Activated CD8-positive, alpha-beta T cell treated with anti-CD3 and anti-CD28 coated beads, Interleukin-2, amount 10 ng/mL, durations not matched to agents 7 days and 5 days (primary cell): ENCODE measurements around the gene PAK5. TPM values are rescaled to one million over a fixed set of nuclear protein-coding genes. Genes with fewer than 3 reads are reported as not detected.

Experiments
- ATAC-seq: fragments of 150-1000 bp; cut with Tn5 transposase; one replicate; pipeline ENCODE4 v1.10.0; 2021; ENCODE audit warnings: moderate library complexity
- CTCF ChIA-PET: fragments of 350-600 bp; sonication (Branson Sonifier 250); formaldehyde crosslinking; loops from one replicate; lab custom pipeline; 2021; ENCODE audit warnings: antibody characterized with exemption; lab: Charles Lee
- POLR2A ChIA-PET: fragments of 350-600 bp; sonication (Branson Sonifier 250); formaldehyde crosslinking; loops from one replicate; lab custom pipeline; 2021; ENCODE audit warnings: antibody characterized with exemption; lab: Charles Lee
- DNase-seq: peaks from one replicate; pipeline ENCODE4 v3.0.0-alpha.2; 2020
- H3K27ac Mint-ChIP-seq: one replicate; pipeline ENCODE4 v1.8.0; 2021; ENCODE audit warnings: mild to moderate bottlenecking, mixed read lengths
- H3K27me3 Mint-ChIP-seq: one replicate; pipeline ENCODE4 v1.8.0; 2021; ENCODE audit warnings: low read depth, mixed read lengths
- H3K36me3 Mint-ChIP-seq: one replicate; pipeline ENCODE4 v1.8.0; 2021; ENCODE audit warnings: low read depth, mixed read lengths
- H3K4me1 Mint-ChIP-seq: one replicate; pipeline ENCODE4 v1.8.0; 2021; ENCODE audit warnings: low read depth, mixed read lengths
- H3K4me3 Mint-ChIP-seq: one replicate; pipeline ENCODE4 v1.8.0; 2021; ENCODE audit warnings: mild to moderate bottlenecking, mixed read lengths
- H3K9me3 Mint-ChIP-seq: one replicate; pipeline ENCODE4 v1.8.0; 2022; ENCODE audit warnings: mixed read lengths; ENCODE audit not compliant: insufficient read depth
- total RNA-seq, 2 experiments: library from RNA; stranded (reverse); gene quantifications; one replicate each; pipeline ENCODE4 v1.2.3, GENCODE V29; 2021

The PAK5 gene
- total RNA-seq, result not detected

GRCh38 chr20:9838378-9839295 is at the start of gene PAK5:
TSS of gene PAK5 (minus strand) at chr20:9839076. CDS start at chr20:9644328, 194,748 bp downstream.
- H3K36me3 Mint-ChIP-seq, result no peaks in the 10 kb centered on the region
- no peak within 1 kb of the TSS for H3K27ac Mint-ChIP-seq
- no peaks in the 10 kb centered on the region for H3K4me1 Mint-ChIP-seq
- H3K4me3 Mint-ChIP-seq, result no peak within 1 kb of the TSS
- ChIA-PET POLR2A (no interaction called here), CTCF (interaction anchor here (0.5 kb wide), 1 partner anchor 29 kb away, joined by 3 read pairs; no protein-coding TSS in a partner anchor)
- ATAC-seq (no peak), DNase-seq (no peak)
- no peaks in the 10 kb centered on the region for H3K9me3 Mint-ChIP-seq
- peaks cover 11% of the 10 kb centered on the region for H3K27me3 Mint-ChIP-seq

GRCh38 chr20:9887706-9888105 is 48.8 kb upstream of the PAK5 start:
- Mint-ChIP-seq H3K36me3 (peaks cover 5% of the 10 kb centered on the region), H3K4me3 (no peak overlapping the region), H3K27ac (no peak overlapping the region), H3K4me1 (peaks cover 2% of the 10 kb centered on the region), H3K27me3 (no peaks in the 10 kb centered on the region), H3K9me3 (peaks cover 13% of the 10 kb centered on the region)
- POLR2A ChIA-PET, result no interaction called here
- DNase-seq, result no peak
- CTCF ChIA-PET, result interaction anchor here (1.0 kb wide), 1 partner anchor 25 kb away, joined by 5 read pairs; no protein-coding TSS in a partner anchor
- no peak for ATAC-seq

GRCh38 chr20:9886227-9886626 is 47.4 kb upstream of the PAK5 start:
- ChIA-PET CTCF (no interaction called here), POLR2A (no interaction called here)
- H3K27ac Mint-ChIP-seq, result no peak overlapping the region
- peaks cover 13% of the 10 kb centered on the region for H3K9me3 Mint-ChIP-seq
- peaks cover 5% of the 10 kb centered on the region for H3K36me3 Mint-ChIP-seq
- H3K4me3 Mint-ChIP-seq, result no peak overlapping the region
- ATAC-seq (no peak), DNase-seq (no peak)
- H3K4me1 Mint-ChIP-seq, result peaks cover 2% of the 10 kb centered on the region
- no peaks in the 10 kb centered on the region for H3K27me3 Mint-ChIP-seq

- no peak overlapping the region for H3K27ac Mint-ChIP-seq
- peaks cover 2% of the 10 kb centered on the region for H3K4me1 Mint-ChIP-seq
- H3K27me3 Mint-ChIP-seq, result no peaks in the 10 kb centered on the region
- H3K36me3 Mint-ChIP-seq, result peaks cover 5% of the 10 kb centered on the region
- no peak overlapping the region for H3K4me3 Mint-ChIP-seq
- DNase-seq (no peak), ATAC-seq (no peak)
- ChIA-PET POLR2A (no interaction called here), CTCF (no interaction called here)
- peaks cover 8% of the 10 kb centered on the region for H3K9me3 Mint-ChIP-seq
Measured at GRCh38 chr20:9884666-9885065, 45.8 kb upstream of the PAK5 start.

- no peak for ATAC-seq
Measured at GRCh38 chr20:9884061-9884460, 45.2 kb upstream of the PAK5 start.

GRCh38 chr20:9877932-9878495 is 39.1 kb upstream of the PAK5 start:
- H3K27me3 Mint-ChIP-seq, result no peaks in the 10 kb centered on the region
- H3K27ac Mint-ChIP-seq, result no peak overlapping the region
- no peaks in the 10 kb centered on the region for H3K4me1 Mint-ChIP-seq
- H3K36me3 Mint-ChIP-seq, result no peaks in the 10 kb centered on the region
- no peak for DNase-seq
- ATAC-seq, result no peak
- H3K4me3 Mint-ChIP-seq, result no peak overlapping the region
- POLR2A ChIA-PET, result no interaction called here
- no peaks in the 10 kb centered on the region for H3K9me3 Mint-ChIP-seq
- CTCF ChIA-PET, result no interaction called here

More at GRCh38 chr20:9884061-9884460, 45.2 kb upstream of the PAK5 start:
- H3K4me3 Mint-ChIP-seq, result no peak overlapping the region
- CTCF ChIA-PET, result no interaction called here
- H3K27me3 Mint-ChIP-seq, result no peaks in the 10 kb centered on the region
- DNase-seq, result no peak
- H3K9me3 Mint-ChIP-seq, result peaks cover 2% of the 10 kb centered on the region
- H3K27ac Mint-ChIP-seq, result no peak overlapping the region
- POLR2A ChIA-PET, result no interaction called here
- H3K36me3 Mint-ChIP-seq, result peaks cover under 1% of the 10 kb centered on the region
- peaks cover under 1% of the 10 kb centered on the region for H3K4me1 Mint-ChIP-seq

- no peak overlapping the region for H3K4me3 Mint-ChIP-seq
- ATAC-seq (no peak), DNase-seq (no peak)
- H3K36me3 Mint-ChIP-seq, result no peaks in the 10 kb centered on the region
- H3K27ac Mint-ChIP-seq, result no peak overlapping the region
- H3K27me3 Mint-ChIP-seq, result no peaks in the 10 kb centered on the region
- POLR2A ChIA-PET, result no interaction called here
- H3K4me1 Mint-ChIP-seq, result no peaks in the 10 kb centered on the region
- H3K9me3 Mint-ChIP-seq, result no peaks in the 10 kb centered on the region
- CTCF ChIA-PET, result interaction anchor here (1.1 kb wide), 1 partner anchor 459 kb away, joined by 3 read pairs; no protein-coding TSS in a partner anchor
Measured at GRCh38 chr20:9867196-9867980, 28.5 kb upstream of the PAK5 start.

GRCh38 chr20:9852566-9852965 is 13.7 kb upstream of the PAK5 start:
- ATAC-seq (no peak), DNase-seq (no peak)
- Mint-ChIP-seq H3K9me3 (no peaks in the 10 kb centered on the region), H3K27ac (no peak overlapping the region), H3K27me3 (no peaks in the 10 kb centered on the region), H3K36me3 (no peaks in the 10 kb centered on the region), H3K4me3 (no peak overlapping the region), H3K4me1 (no peaks in the 10 kb centered on the region)
- ChIA-PET POLR2A (no interaction called here), CTCF (no interaction called here)

GRCh38 chr20:9839626-9840025 is 750 bp upstream of the PAK5 start:
- no peak for ATAC-seq
- H3K4me1 Mint-ChIP-seq, result no peaks in the 10 kb centered on the region
- ChIA-PET POLR2A (no interaction called here), CTCF (no interaction called here)
- DNase-seq, result no peak
- no peak overlapping the region for H3K4me3 Mint-ChIP-seq
- no peaks in the 10 kb centered on the region for H3K9me3 Mint-ChIP-seq
- peaks cover 11% of the 10 kb centered on the region for H3K27me3 Mint-ChIP-seq
- no peak overlapping the region for H3K27ac Mint-ChIP-seq
- H3K36me3 Mint-ChIP-seq, result no peaks in the 10 kb centered on the region

- ChIA-PET POLR2A (no interaction called here), CTCF (no interaction called here)
- Mint-ChIP-seq H3K27ac (no peak overlapping the region), H3K36me3 (no peaks in the 10 kb centered on the region), H3K4me1 (no peaks in the 10 kb centered on the region), H3K9me3 (no peaks in the 10 kb centered on the region), H3K27me3 (peaks cover 11% of the 10 kb centered on the region), H3K4me3 (no peak overlapping the region)
- ATAC-seq, result no peak
- DNase-seq, result no peak
Measured at GRCh38 chr20:9838035-9838377, 870 bp downstream of the PAK5 start.

- H3K4me3 Mint-ChIP-seq, result no peak overlapping the region
- ChIA-PET CTCF (no interaction called here), POLR2A (no interaction called here)
- no peak overlapping the region for H3K27ac Mint-ChIP-seq
- no peaks in the 10 kb centered on the region for H3K9me3 Mint-ChIP-seq
- ATAC-seq, result no peak
- no peak for DNase-seq
- peaks cover 11% of the 10 kb centered on the region for H3K27me3 Mint-ChIP-seq
- no peaks in the 10 kb centered on the region for H3K36me3 Mint-ChIP-seq
- H3K4me1 Mint-ChIP-seq, result no peaks in the 10 kb centered on the region
Measured at GRCh38 chr20:9837634-9838033, 1.2 kb downstream of the PAK5 start.

GRCh38 chr20:9835302-9835701 is 3.6 kb downstream of the PAK5 start:
- H3K27me3 Mint-ChIP-seq, result peaks cover 10% of the 10 kb centered on the region
- H3K9me3 Mint-ChIP-seq, result no peaks in the 10 kb centered on the region
- ChIA-PET POLR2A (no interaction called here), CTCF (no interaction called here)
- no peaks in the 10 kb centered on the region for H3K4me1 Mint-ChIP-seq
- DNase-seq, result no peak
- no peaks in the 10 kb centered on the region for H3K36me3 Mint-ChIP-seq
- H3K4me3 Mint-ChIP-seq, result no peak overlapping the region
- no peak overlapping the region for H3K27ac Mint-ChIP-seq
- ATAC-seq, result no peak
